Fibroblast of gingiva (primary cell): Measurements from ENCODE around the gene ARHGAP42.

ENCODE experiments used
- DNase-seq: peaks from one replicate; pipeline ENCODE4 v3.0.0-alpha.2; 2011; ENCODE audit warnings: low read depth

Gene ARHGAP42

DNA sequence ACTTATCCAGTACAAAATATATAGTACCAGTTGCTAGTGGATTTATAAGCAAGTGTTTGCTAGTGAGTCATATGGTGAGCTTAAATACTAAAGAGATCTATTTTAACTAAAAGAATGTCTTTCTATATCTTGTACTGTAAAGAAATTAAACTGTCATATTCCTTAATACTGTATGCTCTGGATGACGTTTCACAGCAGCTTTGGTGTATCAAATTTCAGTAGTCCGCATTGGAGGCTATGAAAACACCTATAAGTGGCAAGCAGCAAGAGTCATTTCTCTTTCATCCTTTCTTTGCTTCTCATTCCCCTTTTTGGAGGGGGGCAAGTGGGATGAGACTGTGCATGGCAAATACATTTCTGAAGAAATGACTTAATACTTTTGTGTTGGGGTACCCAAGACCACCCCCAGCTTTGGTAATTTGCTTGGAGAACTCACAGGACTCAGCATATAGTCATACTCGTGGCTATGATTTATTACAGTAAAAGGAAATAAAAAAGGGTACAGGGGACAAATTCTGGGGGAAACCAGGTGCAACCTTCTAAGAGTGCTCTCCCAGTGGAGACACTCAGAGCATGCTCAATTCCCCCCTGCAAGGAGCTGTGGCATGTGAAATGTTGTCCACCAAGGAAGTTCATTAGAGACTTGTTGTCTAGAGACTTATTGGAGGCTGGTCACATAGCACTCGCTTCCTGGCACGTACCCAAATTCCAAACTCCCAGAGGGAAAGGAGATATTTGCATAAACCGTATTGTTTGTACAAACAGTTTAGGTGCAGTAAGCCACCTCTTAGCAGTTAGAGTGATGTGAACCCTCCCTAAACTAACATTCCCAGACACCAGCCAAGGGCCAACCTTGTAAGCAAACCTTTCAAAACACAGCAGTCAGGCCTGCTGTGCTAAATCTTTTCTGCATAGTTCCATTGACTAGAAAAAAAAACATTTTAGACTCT lies 231.7 kb downstream of the ARHGAP42 start:
- no peak for DNase-seq

GRCh38 chr11:100920593-100920992 lies 233.5 kb downstream of the ARHGAP42 start:
- DNase-seq = no peak

GRCh38 chr11:100922121-100922520 lies 235.0 kb downstream of the ARHGAP42 start:
- DNase-seq = no peak

DNA sequence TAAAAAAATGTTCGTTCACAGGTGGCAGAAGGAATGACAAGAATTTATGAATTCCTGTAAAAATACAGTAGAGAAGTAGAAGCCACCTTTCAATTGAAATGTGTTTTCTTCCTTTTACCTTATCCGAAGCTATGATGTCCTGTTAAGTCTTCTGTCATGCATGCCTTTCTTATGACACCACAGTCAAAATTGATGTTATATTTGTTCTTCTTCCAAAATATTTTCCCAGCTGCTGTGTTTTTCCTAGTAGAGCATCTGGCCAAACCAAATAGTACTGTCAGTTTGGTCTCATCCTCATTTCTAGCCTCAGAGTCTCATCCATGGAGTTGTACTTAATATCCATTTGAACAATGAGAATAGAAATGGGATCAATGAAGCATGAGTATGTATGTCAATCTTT lies 236.5 kb downstream of the ARHGAP42 start:
- DNase-seq = no peak

- peak; percentile 21 for DNase-seq
Observed at GRCh38 chr11:100925935-100926334, 238.8 kb downstream of the ARHGAP42 start.

- DNase-seq = no peak
Observed at GRCh38 chr11:100927579-100927978, 240.5 kb downstream of the ARHGAP42 start.

DNA sequence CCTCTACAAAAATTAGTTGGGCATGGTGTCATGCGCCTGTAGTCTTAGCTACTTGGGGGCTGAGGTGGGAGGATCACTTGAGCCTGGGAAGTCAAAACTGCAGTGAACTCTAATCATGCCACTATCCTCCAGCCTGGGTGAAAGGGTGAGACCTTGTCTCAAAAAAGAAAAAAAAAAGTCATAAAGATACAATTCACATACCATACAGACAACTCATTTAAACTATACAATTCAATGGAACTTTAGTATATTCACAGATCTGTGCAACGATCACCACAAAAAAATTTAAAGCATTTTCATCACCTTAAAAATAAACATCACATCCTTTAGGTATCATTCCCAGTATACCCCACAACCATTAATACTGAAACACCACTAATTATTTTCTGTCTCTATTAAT lies 241.3 kb downstream of the ARHGAP42 start:
- no peak for DNase-seq

DNA sequence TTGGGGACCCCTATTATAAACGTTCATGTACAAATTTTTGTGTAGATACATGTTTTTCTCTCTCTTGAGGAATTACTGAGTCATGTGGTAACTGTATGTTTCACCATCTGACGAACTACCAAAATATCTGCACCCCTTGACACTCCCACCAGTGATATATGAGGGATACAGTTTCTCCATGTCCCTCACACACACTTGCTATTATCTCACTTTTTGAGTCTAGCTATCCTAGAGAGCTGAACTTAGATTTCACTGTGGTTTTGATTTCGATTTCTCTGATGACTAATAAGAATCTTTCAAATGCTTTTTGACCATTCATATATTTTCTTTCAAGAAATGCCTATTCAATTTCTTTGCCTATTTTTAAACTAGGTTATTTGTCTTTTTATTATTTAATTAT lies 242.3 kb downstream of the ARHGAP42 start:
- DNase-seq = peak; percentile 7

- DNase-seq = peak; percentile 57
Observed at GRCh38 chr11:100930185-100930778, 243.2 kb downstream of the ARHGAP42 start.

DNA sequence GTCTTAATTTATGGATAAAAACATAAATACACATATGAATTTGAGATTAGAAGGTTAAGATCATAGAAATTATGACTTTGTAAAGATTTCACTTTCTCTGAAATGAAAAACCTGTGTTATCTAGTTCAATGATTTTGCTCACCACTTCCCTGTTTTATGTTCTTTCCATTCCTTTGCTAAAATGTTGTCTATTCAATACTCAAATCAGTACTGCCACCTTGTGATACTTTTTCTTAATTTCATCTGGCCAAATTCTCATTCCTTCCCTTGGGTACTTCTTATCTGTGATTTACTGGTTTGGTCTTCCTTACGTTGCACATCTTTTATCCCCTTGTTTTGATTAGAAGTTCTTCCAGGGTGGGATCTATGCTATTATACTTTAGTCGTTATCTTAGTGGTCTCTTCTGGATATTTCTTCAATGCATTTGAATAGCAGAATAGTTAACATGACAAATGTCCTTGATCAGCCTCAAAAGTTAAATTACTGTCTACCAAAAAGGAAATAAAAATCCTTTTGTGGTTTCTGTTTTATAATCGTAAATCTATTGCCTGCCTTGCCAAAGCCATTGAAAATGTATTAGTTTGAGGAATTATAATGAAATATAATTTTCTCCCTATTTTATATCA lies 245.5 kb downstream of the ARHGAP42 start:
- peak; percentile 23 for DNase-seq

- DNase-seq = no peak
Observed at GRCh38 chr11:100936781-100937180, 249.7 kb downstream of the ARHGAP42 start.

DNA sequence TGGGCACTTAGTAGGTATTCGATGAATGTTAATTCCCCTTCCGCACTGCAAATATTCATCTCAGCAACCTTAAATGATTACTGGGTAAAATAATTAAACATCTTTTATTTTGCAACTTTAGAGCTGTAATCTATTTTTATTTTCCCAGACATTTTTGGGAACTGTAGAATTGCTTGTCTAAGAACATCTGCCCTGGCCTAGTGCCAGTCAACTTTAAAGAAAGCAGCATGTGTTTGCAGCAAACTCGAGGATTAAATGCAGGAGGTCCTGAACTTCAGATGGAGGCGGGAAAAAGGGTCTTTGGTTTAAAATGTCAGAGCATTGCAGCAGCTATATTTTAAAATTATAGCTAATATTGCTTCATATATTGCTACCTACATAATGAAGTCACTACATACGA lies 252.5 kb downstream of the ARHGAP42 start:
- peak; percentile 6 for DNase-seq

DNA sequence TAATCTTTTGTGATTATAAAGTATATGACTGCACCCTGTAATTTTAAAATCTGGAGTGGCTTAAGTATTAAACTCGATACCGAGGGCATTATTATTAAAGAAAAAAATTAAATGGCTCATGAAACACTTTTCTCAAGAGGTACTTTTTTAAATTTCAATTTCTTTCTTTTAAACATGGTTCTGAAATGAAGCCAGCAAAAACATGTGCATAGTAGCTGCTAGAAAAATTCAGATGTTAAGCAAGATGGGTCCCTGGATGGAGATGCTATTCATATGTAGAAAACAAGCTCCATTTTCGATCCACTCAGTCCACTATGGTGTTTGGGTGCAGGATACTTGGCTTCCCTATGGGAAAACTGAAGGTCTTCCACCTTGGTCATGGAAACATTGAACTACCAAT lies 253.0 kb downstream of the ARHGAP42 start:
- no peak for DNase-seq

DNA sequence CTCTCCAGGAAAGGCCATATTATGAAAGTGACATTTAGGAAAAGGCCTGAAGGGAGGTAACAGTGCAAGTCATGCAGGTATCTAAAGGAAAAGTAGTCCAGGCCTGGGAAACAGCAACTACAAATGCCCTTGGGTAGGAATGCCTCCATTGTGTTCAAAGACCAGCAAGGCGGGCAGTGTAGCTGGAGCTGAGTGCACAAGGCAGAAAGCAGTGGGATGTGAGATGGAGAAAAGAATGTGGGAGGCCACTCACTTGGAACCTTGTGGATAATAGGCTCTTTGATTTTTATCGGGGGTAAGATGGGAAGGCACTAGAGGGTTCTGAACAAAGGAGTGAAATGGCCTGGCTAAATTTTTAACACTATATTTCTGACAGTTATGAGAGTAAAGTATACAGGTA lies 253.9 kb downstream of the ARHGAP42 start:
- DNase-seq = no peak

DNA sequence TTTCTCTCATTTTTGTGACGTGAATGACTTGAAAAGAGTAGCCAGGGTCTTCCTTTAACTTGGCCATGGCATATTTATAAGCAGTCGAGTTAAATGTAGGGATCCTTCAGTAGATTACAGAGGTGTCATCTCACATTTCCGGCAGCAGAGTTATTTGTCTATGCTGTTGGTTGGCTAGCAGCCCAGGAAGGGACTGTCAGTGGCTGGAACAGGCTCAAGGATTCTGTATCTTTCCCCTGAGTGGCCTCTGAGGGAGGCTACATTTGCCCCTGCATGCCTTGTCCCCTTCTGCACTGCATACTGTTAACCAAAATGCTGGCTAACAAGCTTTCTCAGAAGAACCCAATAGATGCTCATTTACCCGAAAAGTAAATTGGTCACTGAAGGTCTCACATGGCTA lies 254.9 kb downstream of the ARHGAP42 start:
- DNase-seq = no peak

DNA sequence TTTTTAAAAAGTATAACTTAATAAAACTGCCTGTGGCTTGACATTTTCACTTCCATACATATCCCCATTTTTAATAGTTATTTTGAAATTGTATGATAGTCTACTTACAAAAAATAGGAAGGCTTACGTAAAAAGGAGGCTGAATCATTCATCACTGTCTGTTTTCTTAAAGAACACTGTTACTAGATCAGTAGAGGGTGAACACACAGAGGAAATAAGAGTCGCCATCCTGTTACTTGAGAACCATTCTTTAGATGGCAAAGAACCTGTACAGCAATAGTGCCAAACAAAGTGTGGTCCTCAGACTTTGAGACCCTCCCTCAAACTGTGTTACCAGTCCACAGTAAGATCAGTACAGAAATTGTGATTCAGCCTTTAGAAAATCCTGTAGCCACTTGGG lies 261.8 kb downstream of the ARHGAP42 start:
- no peak for DNase-seq

DNA sequence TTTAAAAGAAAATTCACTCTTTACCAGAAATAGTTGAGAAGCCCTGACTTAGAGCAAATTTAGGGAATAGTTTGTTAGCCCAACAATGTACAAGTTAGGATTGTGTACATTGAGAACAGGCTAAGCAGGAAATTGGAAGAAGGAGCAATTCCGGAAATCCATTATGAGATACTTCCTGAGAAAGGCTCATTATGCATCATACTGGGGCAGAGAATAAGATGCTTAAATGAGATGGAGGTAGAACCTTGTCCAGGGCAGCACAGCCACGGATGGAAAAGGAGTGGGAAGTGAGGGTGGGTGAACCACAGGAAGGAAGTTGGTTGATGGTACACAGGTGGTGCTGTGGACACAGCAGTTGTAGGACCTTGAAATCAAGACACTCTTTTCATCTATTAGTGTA lies 262.4 kb downstream of the ARHGAP42 start:
- DNase-seq = no peak

DNA sequence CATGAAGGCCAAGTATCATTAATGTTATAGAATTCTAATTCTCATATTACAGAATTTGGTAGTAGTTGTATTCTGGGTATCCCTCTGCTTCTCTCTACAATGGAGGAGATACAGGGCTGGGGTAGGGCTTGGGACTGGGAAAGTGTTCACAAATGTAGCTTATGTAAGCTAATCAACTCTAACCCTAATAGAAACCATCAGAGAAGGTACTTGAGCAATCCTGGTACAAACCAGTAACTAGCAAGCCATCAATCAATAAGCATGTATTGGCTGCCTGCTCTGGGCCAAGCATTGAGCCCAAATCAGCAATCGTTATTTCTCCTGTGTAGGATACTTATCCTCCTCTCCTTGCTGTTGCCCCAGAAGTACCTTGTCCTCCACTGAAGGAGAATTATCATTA lies 268.2 kb downstream of the ARHGAP42 start:
- no peak for DNase-seq

DNA sequence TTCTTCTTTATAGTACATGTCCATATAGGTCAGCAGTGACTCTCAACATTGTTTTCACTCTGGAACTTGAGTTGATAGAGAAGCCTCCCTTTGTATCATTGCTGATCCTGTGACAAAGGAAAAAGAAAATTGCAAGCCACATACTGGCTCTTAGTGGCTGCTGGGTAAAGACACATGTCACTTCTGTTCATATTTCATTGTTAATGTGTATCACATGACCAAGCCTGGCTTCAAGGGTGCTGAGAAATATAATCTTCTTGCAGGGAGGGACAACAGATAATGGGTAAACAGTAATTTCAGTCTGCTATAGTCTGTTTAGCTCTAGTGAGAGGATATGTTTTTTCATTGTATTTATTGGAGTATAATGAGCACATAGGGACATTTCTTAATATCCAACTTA lies 269.3 kb downstream of the ARHGAP42 start:
- DNase-seq = no peak

DNA sequence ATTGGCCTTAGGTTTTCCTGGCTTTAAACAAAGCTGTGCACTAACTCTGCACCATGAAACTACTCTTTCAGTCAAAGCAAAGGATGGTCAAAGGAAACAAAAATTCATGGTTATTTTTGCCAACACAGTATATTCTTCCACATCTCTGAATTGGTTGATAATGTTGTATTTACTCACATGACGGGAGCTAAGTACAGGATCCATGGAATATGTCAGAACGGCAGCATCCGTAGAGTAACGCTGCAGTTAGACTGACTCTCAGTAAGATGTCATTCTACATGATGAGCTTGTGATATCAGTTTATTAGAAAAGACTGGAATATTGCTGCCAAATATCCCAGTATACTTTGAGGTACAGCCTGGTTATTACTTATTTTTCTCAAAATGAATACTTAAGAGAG lies 270.4 kb downstream of the ARHGAP42 start:
- no peak for DNase-seq

DNA sequence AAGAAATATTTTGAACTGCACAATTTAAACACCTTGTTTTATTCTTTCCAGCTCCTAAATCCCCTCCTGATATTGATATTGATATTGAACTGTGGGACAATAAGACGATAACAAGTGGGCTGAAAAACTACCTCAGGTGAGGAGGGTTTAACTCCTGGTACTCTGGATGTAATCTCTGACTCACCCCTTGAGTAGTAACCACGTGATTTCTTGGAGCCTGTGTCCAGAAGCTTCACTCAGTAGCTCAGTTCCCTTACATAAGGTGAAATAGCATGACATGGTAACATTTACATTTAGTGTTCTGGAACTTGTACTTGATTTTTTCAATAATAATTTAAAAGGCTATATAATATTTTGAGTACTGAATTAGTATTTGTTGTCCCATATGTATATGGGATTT lies 274.5 kb downstream of the ARHGAP42 start:
- no peak for DNase-seq

GRCh38 chr11:100963375-100963774 lies 276.3 kb downstream of the ARHGAP42 start:
- DNase-seq = no peak

DNA sequence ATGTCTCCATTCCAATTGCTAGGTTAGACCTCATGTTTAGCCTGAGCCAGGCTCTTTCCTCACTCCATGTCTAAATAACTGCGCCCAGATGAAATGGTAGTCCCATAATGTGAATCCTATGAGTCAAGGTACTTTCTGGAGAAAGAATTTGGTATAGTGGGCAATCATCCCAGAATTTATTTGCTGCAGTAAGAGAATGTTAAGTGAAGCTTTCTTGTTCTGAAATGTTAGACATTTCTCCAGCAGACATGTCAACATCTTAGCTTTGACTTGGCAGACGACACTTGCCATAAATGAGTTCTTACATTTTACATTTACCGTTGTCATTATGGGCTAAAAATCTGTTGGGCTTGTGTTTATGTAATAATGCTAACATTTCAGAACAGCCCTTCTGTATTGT lies 277.3 kb downstream of the ARHGAP42 start:
- peak; percentile 27 for DNase-seq
